Measurements from ENCODE around the gene EIF2D. TPM values are rescaled to one million over a fixed set of nuclear protein-coding genes. Genes with fewer than 3 reads are reported as not detected.

Gene EIF2D
- total and polyA plus RNA-seq, 2 of the 8 experiments (the other 6 are each of a cell fraction or from before 2014, with no cell fraction given): 36.1 to 37.1 TPM

- H3K36me3 ChIP-seq (ENCODE audit: control insufficient read depth in 2 of 4, insufficient read depth in 4 of 4, low read length in 3 of 4): no peaks in the 10 kb centered on the region
- H3K56ac ChIP-seq (replicated peaks; ENCODE audit: insufficient read length, low read depth, low read length): no peak overlapping the region
- no peaks in the 10 kb centered on the region for H3K9me3 ChIP-seq (ENCODE audit: insufficient read depth in 2 of 2, low read depth in 1 of 2, low read length in 1 of 2)
- peaks cover 5 to 29% (median 19%) of the 10 kb centered on the region in 4 experiments for H3K27me3 ChIP-seq (replicated peaks in 1 of 4; ENCODE audit: control insufficient read depth in 3 of 4, extremely low read depth in 1 of 4, insufficient read depth in 3 of 4, low read length in 3 of 4)
- no peak overlapping the region for H2BK20ac ChIP-seq (ENCODE audit: low read length)
- H4K8ac ChIP-seq (ENCODE audit: extremely low read depth, insufficient read depth, low read length): no peak overlapping the region; the same call in 1 of the 2 replicates
- H3K79me1 ChIP-seq (ENCODE audit: low read depth, low read length): no peaks in the 10 kb centered on the region
- H3K18ac ChIP-seq (ENCODE audit: extremely low read depth, low read length): no peak overlapping the region
- no peak overlapping the region for H2AK5ac ChIP-seq (ENCODE audit: low read depth, low read length)
- FAIRE-seq: no peak
- no peak overlapping the region for H3K27ac ChIP-seq (ENCODE audit: low read depth, low read length)
- no peak overlapping the region for H3K4ac ChIP-seq (replicated peaks; ENCODE audit: insufficient read length, low read depth, low read length)
- no peak overlapping the region for H2BK12ac ChIP-seq (ENCODE audit: low read depth, low read length)
- H3K23ac ChIP-seq (ENCODE audit: insufficient read length): no peak overlapping the region
- peak in 1 of 2 experiments; percentile 77 for DNase-seq (ENCODE audit: low read depth in 1 of 2, low spot score in 2 of 2)
- H3K14ac ChIP-seq (ENCODE audit: insufficient read length): no peak overlapping the region
- H3K23me2 ChIP-seq (ENCODE audit: low read depth, low read length): peaks cover 5% of the 10 kb centered on the region
- no peaks in the 10 kb centered on the region for H4K20me1 ChIP-seq (replicated peaks in 1 of 2; ENCODE audit: control insufficient read depth in 1 of 2, insufficient read depth in 2 of 2, low read length in 2 of 2)
- H2BK15ac ChIP-seq (ENCODE audit: low read length): 0 out of 2 replicates have a peak overlapping the region, but pooled peaks have one; percentile 29
- no peak overlapping the region for H4K91ac ChIP-seq (replicated peaks; ENCODE audit: insufficient read length, low read length)
- H2AFZ ChIP-seq (ENCODE audit: low read length): peak overlapping the region; percentile 47; the same call in 1 of the 2 replicates
- H2BK120ac ChIP-seq (replicated peaks; ENCODE audit: low read depth, low read length): no peak overlapping the region
- ChIA-PET POLR2A (ENCODE audit: partially characterized antibody) (interaction anchor here (1.0 to 1.6 kb wide), 2 partner anchors 10 to 50 kb away, joined by 3 read pairs; partner anchors contain the start of gene RASSF5), CTCF (ENCODE audit: partially characterized antibody) (interaction anchor here (0.6 to 7.8 kb wide), 14 partner anchors 10 to 107 kb away, joined by 3 to 95 read pairs (median 4); partner anchors contain the start of gene RASSF5)
- H3K4me2 ChIP-seq (ENCODE audit: insufficient read depth in 1 of 2, low read depth in 2 of 2, low read length in 2 of 2): peak overlapping the region; percentile 64 to 78
- H3K4me1 ChIP-seq (replicated peaks in 1 of 4; ENCODE audit: control insufficient read depth in 3 of 4, insufficient read depth in 4 of 4, low read length in 3 of 4): peaks cover 4 to 7% (median 5%) of the 10 kb centered on the region in 4 experiments; a peak in 6 of 7 replicates
- 5% methylated on average over 17 of the region's 67 CpGs; no CpG with 5 or more reads in 1 of the 2 experiments for WGBS, 2 experiments (ENCODE audit: extremely low coverage in 1 of 2, insufficient coverage in 1 of 2, insufficient read length in 1 of 2, insufficient replicate concordance in 2 of 2, low coverage in 1 of 2, low lambda C conversion rate in 2 of 2, missing lambda C conversion rate in 1 of 2)
- H2BK5ac ChIP-seq (ENCODE audit: low read depth, low read length): no peak overlapping the region
- H3K4me3 ChIP-seq (ENCODE audit: extremely low read depth in 1 of 4, insufficient read depth in 2 of 4, low read depth in 3 of 4, low read length in 4 of 4): peak overlapping the region; percentile 43 to 65 (median 48)
- no peak overlapping the region for H4K5ac ChIP-seq (ENCODE audit: insufficient read length, low read depth, low read length)
- no peak overlapping the region; a peak in 1 of 7 replicates for H3K9ac ChIP-seq (replicated peaks in 1 of 4; ENCODE audit: extremely low read depth in 1 of 4, low read depth in 3 of 4, low read length in 3 of 4)
- no peaks in the 10 kb centered on the region for H3K79me2 ChIP-seq (ENCODE audit: control insufficient read depth in 1 of 2, insufficient read depth in 2 of 2, low read length in 2 of 2)
- TF ChIP-seq CBX5 (IDR thresholded peaks at IDR 0.05; ENCODE audit: low read depth, low read length) (no peak), RBBP5 (IDR thresholded peaks at IDR 0.05; ENCODE audit: borderline replicate concordance, low read depth, low read length) (peak; percentile 26; the same call in 1 of the 2 replicates), USF2 (IDR thresholded peaks at IDR 0.05; ENCODE audit: low read length) (no peak), E2F6 (IDR thresholded peaks at IDR 0.05) (peak; percentile 27), EGR1 (IDR thresholded peaks at IDR 0.05; ENCODE audit: borderline replicate concordance, low read depth, low read length) (0 out of 2 replicates have a peak, but pooled peaks have one; percentile 3), EZH2 (IDR thresholded peaks at IDR 0.05; ENCODE audit: low read depth, low read length, severe bottlenecking) (peak; percentile 66)
Measured at GRCh38 chr1:206556750-206557635, 55.3 kb downstream of the EIF2D start.

Data from H1 (cell line).